HL-60 (cell line): ENCODE results near the gene PPP2R5C.

Experiments used
- DNase-seq, 2 experiments: peaks; one replicate each; pipeline ENCODE4 v3.0.0-alpha.2; 2010 to 2020; ENCODE audit warnings: low read depth in 1 of 2, low spot score in 1 of 2
- H3K27ac ChIP-seq: fragments of 250-450 bp; sonication (Bioruptor Pico); replicated peaks from 2 replicates; pipeline ENCODE4 v1.5.1; 2020; ENCODE audit warnings: mild to moderate bottlenecking, moderate library complexity
- H3K27me3 ChIP-seq: fragments of 250-450 bp; sonication (Bioruptor Pico); 2 replicates; pipeline ENCODE4 v1.5.1; 2021; ENCODE audit warnings: mild to moderate bottlenecking, moderate library complexity; ENCODE audit not compliant: insufficient read depth, poor library complexity, severe bottlenecking
- H3K4me3 ChIP-seq: replicated peaks from 2 replicates; pipeline ENCODE4 v1.5.1; 2011; ENCODE audit warnings: mild to moderate bottlenecking, control low read depth, low read length; ENCODE audit not compliant: insufficient read depth
- CTCF ChIP-seq: IDR thresholded peaks from one replicate; pipeline ENCODE4 v1.5.1; 2011; ENCODE audit warnings: low read length, control low read depth, inconsistent platforms; ENCODE audit not compliant: insufficient read depth
- GABPA ChIP-seq: IDR thresholded peaks from 2 replicates; pipeline ENCODE4 v1.6.1; 2012; ENCODE audit warnings: low read depth
- POLR2AphosphoS5 ChIP-seq: IDR thresholded peaks from 2 replicates; pipeline ENCODE4 v1.6.1; 2012; ENCODE audit warnings: low read depth
- REST ChIP-seq: IDR thresholded peaks from 2 replicates; pipeline ENCODE4 v1.6.1; 2012; ENCODE audit warnings: low read depth; ENCODE audit not compliant: insufficient replicate concordance
- SPI1 ChIP-seq: IDR thresholded peaks from 2 replicates; pipeline ENCODE4 v1.6.1; 2012; ENCODE audit warnings: low read depth, mild to moderate bottlenecking, borderline replicate concordance

The PPP2R5C gene

GRCh38 chr14:101845496-101845895, 84.0 kb downstream of the PPP2R5C start:
- H3K27me3 ChIP-seq, result no peaks in the 10 kb centered on the region
- H3K4me3 ChIP-seq, result no peak overlapping the region
- no peak overlapping the region for H3K27ac ChIP-seq
- DNase-seq, result no peak
- no peak for TF ChIP-seq GABPA
- TF ChIP-seq CTCF, result no peak
- no peak for TF ChIP-seq REST
- no peak for TF ChIP-seq SPI1
- no peak for TF ChIP-seq POLR2AphosphoS5

GRCh38 chr14:101845896-101846295, 84.4 kb downstream of the PPP2R5C start:
- H3K4me3 ChIP-seq, result no peak overlapping the region
- H3K27me3 ChIP-seq, result no peaks in the 10 kb centered on the region
- no peak for DNase-seq
- no peak overlapping the region for H3K27ac ChIP-seq
- TF ChIP-seq CTCF, result no peak
- no peak for TF ChIP-seq POLR2AphosphoS5

GRCh38 chr14:101849125-101849524, 87.6 kb downstream of the PPP2R5C start:
- TF ChIP-seq SPI1, result no peak
- no peak for TF ChIP-seq CTCF
- TF ChIP-seq REST, result no peak
- no peak for TF ChIP-seq GABPA
- TF ChIP-seq POLR2AphosphoS5, result no peak
- no peak overlapping the region for H3K4me3 ChIP-seq
- no peak for DNase-seq
- no peak overlapping the region for H3K27ac ChIP-seq
- no peaks in the 10 kb centered on the region for H3K27me3 ChIP-seq

GRCh38 chr14:101849640-101850039, 88.1 kb downstream of the PPP2R5C start:
- Histone ChIP-seq H3K4me3 (no peak overlapping the region), H3K27me3 (no peaks in the 10 kb centered on the region), H3K27ac (no peak overlapping the region)
- TF ChIP-seq GABPA, result no peak
- TF ChIP-seq REST, result no peak
- no peak for TF ChIP-seq CTCF
- no peak for TF ChIP-seq POLR2AphosphoS5
- no peak for TF ChIP-seq SPI1
- no peak for DNase-seq
